Activated CD8-positive, alpha-beta memory T cell treated with anti-CD3 and anti-CD28 coated beads, Interleukin-2, amount 50 U/mL, for 48 hours (primary cell): ENCODE data around the gene PRLH.

Experiments
- DNase-seq: peaks from one replicate; pipeline ENCODE4 v3.0.0-alpha.2; 2020

The PRLH gene

GRCh38 chr2:237567276-237568029, 1.1 kb downstream of the PRLH start:
- DNase-seq, result no peak

GRCh38 chr2:237568121-237568660, 1.8 kb downstream of the PRLH start:
- DNase-seq, result no peak

GRCh38 chr2:237569041-237569440, 2.7 kb downstream of the PRLH start:
- DNase-seq, result no peak

GRCh38 chr2:237569896-237570295, 3.5 kb downstream of the PRLH start:
- DNase-seq, result no peak

- no peak for DNase-seq
These were observed 4.5 kb downstream of the PRLH start for GRCh38 chr2:237570776-237571335.

GRCh38 chr2:237571551-237571950, 5.2 kb downstream of the PRLH start:
- DNase-seq, result no peak

- peak; percentile 99 for DNase-seq
These were observed 5.8 kb downstream of the PRLH start for GRCh38 chr2:237572021-237572741.

- DNase-seq, result no peak
These were observed 6.3 kb downstream of the PRLH start for GRCh38 chr2:237572742-237573101.

- no peak for DNase-seq
These were observed 7.5 kb downstream of the PRLH start for GRCh38 chr2:237573721-237574415.

GRCh38 chr2:237574467-237574866, 8.1 kb downstream of the PRLH start:
- no peak for DNase-seq

GRCh38 chr2:237574894-237575868, 8.8 kb downstream of the PRLH start:
- no peak for DNase-seq

- no peak for DNase-seq
These were observed 9.8 kb downstream of the PRLH start for GRCh38 chr2:237575869-237576862.

- DNase-seq, result no peak
These were observed 10.6 kb downstream of the PRLH start for GRCh38 chr2:237576974-237577373.

GRCh38 chr2:237577458-237577857, 11.1 kb downstream of the PRLH start:
- no peak for DNase-seq

GRCh38 chr2:237577956-237578870, 11.8 kb downstream of the PRLH start:
- DNase-seq, result no peak

- DNase-seq, result no peak
These were observed 15.0 kb downstream of the PRLH start for GRCh38 chr2:237581326-237581725.

GRCh38 chr2:237581751-237582746, 15.7 kb downstream of the PRLH start:
- DNase-seq, result peak; percentile 69
